Endodermal cell (in vitro differentiated cells): ENCODE data around the gene DGCR8. TPM values are rescaled to one million over a fixed set of nuclear protein-coding genes. Genes with fewer than 3 reads are reported as not detected.

Experiments used
- DNase-seq: peaks from one replicate; pipeline ENCODE4 v3.0.0-alpha.2; 2017
- H3K27ac ChIP-seq: 2 replicates; pipeline ENCODE4 v1.5.1; 2013; ENCODE audit warnings: mild to moderate bottlenecking, low read depth, low read length, moderate library complexity
- H3K27me3 ChIP-seq: 2 replicates; pipeline ENCODE4 v1.6.1; 2013; ENCODE audit warnings: mild to moderate bottlenecking, low read length, moderate library complexity; ENCODE audit not compliant: insufficient read depth, control insufficient read depth, poor library complexity, severe bottlenecking
- H3K36me3 ChIP-seq: 2 replicates; pipeline ENCODE4 v1.7.0; 2013; ENCODE audit warnings: mild to moderate bottlenecking, low read length, moderate library complexity; ENCODE audit not compliant: control insufficient read depth, insufficient read depth
- H3K4me1 ChIP-seq: one replicate; pipeline ENCODE4 v1.7.0; 2013; ENCODE audit warnings: low read length; ENCODE audit not compliant: control insufficient read depth, insufficient read depth
- H3K4me3 ChIP-seq: 2 replicates; pipeline ENCODE4 v1.5.1; 2013; ENCODE audit warnings: mild to moderate bottlenecking, low read length, moderate library complexity
- H3K9ac ChIP-seq: 2 replicates; pipeline ENCODE4 v1.6.1; 2013; ENCODE audit warnings: mild to moderate bottlenecking, low read length, moderate library complexity; ENCODE audit not compliant: poor library complexity, severe bottlenecking; ENCODE audit errors: extremely low read depth
- H3K9me3 ChIP-seq: 2 replicates; pipeline ENCODE4 v1.6.1; 2013; ENCODE audit warnings: mild to moderate bottlenecking, low read length, moderate library complexity; ENCODE audit not compliant: control insufficient read depth
- H3K27ac Mint-ChIP-seq: 2 replicates; pipeline ENCODE4 v1.8.0; 2020; ENCODE audit warnings: mixed read lengths
- H3K27me3 Mint-ChIP-seq: 2 replicates; pipeline ENCODE4 v1.8.0; 2021; ENCODE audit warnings: mild to moderate bottlenecking, mixed read lengths; ENCODE audit not compliant: insufficient read depth
- H3K36me3 Mint-ChIP-seq: 2 replicates; pipeline ENCODE4 v1.8.0; 2020; ENCODE audit warnings: low read depth, mixed read lengths
- H3K4me1 Mint-ChIP-seq: 2 replicates; pipeline ENCODE4 v1.8.0; 2020; ENCODE audit warnings: mixed read lengths
- H3K4me3 Mint-ChIP-seq: 2 replicates; pipeline ENCODE4 v1.8.0; 2020; ENCODE audit warnings: mild to moderate bottlenecking, moderate library complexity, mixed read lengths
- H3K9me3 Mint-ChIP-seq: 2 replicates; pipeline ENCODE4 v1.8.0; 2020; ENCODE audit warnings: mild to moderate bottlenecking, mixed read lengths
- CTCF ChIP-seq: fragments of 200-600 bp; sonication (generic); conservative IDR thresholded peaks from 2 replicates; pipeline ENCODE4 v1.5.0; 2021; ENCODE audit warnings: antibody characterized with exemption, mild to moderate bottlenecking
- WGBS, 2 experiments: methylation state at CpG; one replicate each; pipeline versions ENCODE4 v1.1.5 to v1.1.7; 2013; ENCODE audit warnings: missing lambda C conversion rate in 2 of 2, mixed read lengths in 1 of 2; ENCODE audit not compliant: insufficient coverage in 1 of 2, insufficient read length in 1 of 2; 5-methylcytosine and 5-hydroxymethylcytosine counted together
- total RNA-seq, 2 donors: library from RNA; stranded (reverse); fragmentation: NEBNext Ultra II Directional in 1 of 2; extraction: Animal tissue kit (Norgen Biotek cat#: 25700) in 1 of 2; gene quantifications; 2 replicates in 1 of 2; 3 replicates in 1 of 2; pipeline ENCODE4 v1.2.1, GENCODE V29; 2021

DGCR8 gene
- total RNA-seq, 2 donors from 2014 or later, result 61.3 to 76.1 TPM

GRCh38 chr22:20107951-20108756 lies 28.1 kb downstream of the DGCR8 start:
- H3K4me3 ChIP-seq, result no peak overlapping the region
- Mint-ChIP-seq H3K27ac (no peak overlapping the region), H3K27me3 (no peaks in the 10 kb centered on the region), H3K4me3 (no peak overlapping the region), H3K9me3 (no peaks in the 10 kb centered on the region), H3K4me1 (no peaks in the 10 kb centered on the region), H3K36me3 (peaks cover 50% of the 10 kb centered on the region)
- WGBS, 2 experiments, result 93 to 94% methylated on average over 11 to 13 of the region's 13 CpGs
- no peak for DNase-seq
- H3K27ac ChIP-seq, result no peak overlapping the region
- H3K9me3 ChIP-seq, result no peaks in the 10 kb centered on the region
- no peaks in the 10 kb centered on the region for H3K27me3 ChIP-seq
- no peak overlapping the region for H3K9ac ChIP-seq
- no peaks in the 10 kb centered on the region for H3K4me1 ChIP-seq
- peaks cover 79% of the 10 kb centered on the region for H3K36me3 ChIP-seq
- TF ChIP-seq CTCF, result no peak

GRCh38 chr22:20108757-20109230 lies 28.8 kb downstream of the DGCR8 start:
- Histone ChIP-seq H3K9me3 (no peaks in the 10 kb centered on the region), H3K27me3 (no peaks in the 10 kb centered on the region), H3K4me1 (no peaks in the 10 kb centered on the region), H3K36me3 (peaks cover 73% of the 10 kb centered on the region), H3K9ac (no peak overlapping the region), H3K27ac (no peak overlapping the region), H3K4me3 (no peak overlapping the region)
- Mint-ChIP-seq H3K4me3 (no peak overlapping the region), H3K27ac (no peak overlapping the region), H3K27me3 (no peaks in the 10 kb centered on the region), H3K36me3 (peaks cover 44% of the 10 kb centered on the region), H3K4me1 (no peaks in the 10 kb centered on the region), H3K9me3 (no peaks in the 10 kb centered on the region)
- no peak for DNase-seq
- WGBS, 2 experiments, result 89 to 94% methylated on average over 9 to 12 of the region's 12 CpGs
- TF ChIP-seq CTCF, result no peak

GRCh38 chr22:20109411-20110358 lies 29.6 kb downstream of the DGCR8 start:
- no peak for DNase-seq
- Histone ChIP-seq H3K27ac (peak overlapping the region; percentile 44), H3K4me3 (no peak overlapping the region), H3K9me3 (no peaks in the 10 kb centered on the region), H3K36me3 (peaks cover 71% of the 10 kb centered on the region), H3K9ac (no peak overlapping the region), H3K27me3 (no peaks in the 10 kb centered on the region), H3K4me1 (no peaks in the 10 kb centered on the region)
- 92 to 96% methylated on average over 19 to 23 of the region's 23 CpGs for WGBS, 2 experiments
- Mint-ChIP-seq H3K36me3 (peaks cover 43% of the 10 kb centered on the region), H3K4me3 (no peak overlapping the region), H3K4me1 (no peaks in the 10 kb centered on the region), H3K27ac (peak overlapping the region; percentile 55), H3K27me3 (no peaks in the 10 kb centered on the region), H3K9me3 (no peaks in the 10 kb centered on the region)
- no peak for TF ChIP-seq CTCF
